NT2/D1 (cell line): ENCODE results near the gene DAPL1.

ENCODE experiments used
- DNase-seq: peaks from one replicate; pipeline ENCODE4 v3.0.0-alpha.2; 2011; ENCODE audit warnings: low read depth, low spot score
- H3K27me3 ChIP-seq: 2 replicates; pipeline ENCODE4 v1.6.0; 2011; ENCODE audit warnings: mild to moderate bottlenecking; ENCODE audit not compliant: insufficient read length, insufficient read depth
- H3K36me3 ChIP-seq: 2 replicates; pipeline ENCODE4 v1.6.1; 2011; ENCODE audit warnings: mild to moderate bottlenecking, low read length, mixed read lengths; ENCODE audit not compliant: insufficient read depth, insufficient read length
- H3K4me1 ChIP-seq: 2 replicates; pipeline ENCODE4 v1.5.1; 2011; ENCODE audit not compliant: insufficient read depth, insufficient read length
- H3K4me3 ChIP-seq: 2 replicates; pipeline ENCODE4 v1.5.1; 2011; ENCODE audit warnings: low read depth; ENCODE audit not compliant: insufficient read length
- H3K9ac ChIP-seq: 2 replicates; pipeline ENCODE4 v1.6.0; 2011; ENCODE audit warnings: low read depth; ENCODE audit not compliant: insufficient read length
- H3K9me3 ChIP-seq: 2 replicates; pipeline ENCODE4 v1.5.1; 2011; ENCODE audit warnings: mild to moderate bottlenecking, low read length; ENCODE audit not compliant: insufficient read depth
- SUZ12 ChIP-seq: IDR thresholded peaks from 2 replicates; pipeline ENCODE4 v1.6.1; 2011; ENCODE audit not compliant: insufficient read length, insufficient read depth; ENCODE audit errors: extremely low read depth
- YY1 ChIP-seq: IDR thresholded peaks from 2 replicates; pipeline ENCODE4 v1.6.1; 2011; ENCODE audit not compliant: insufficient read length, insufficient read depth
- ZNF274 ChIP-seq: IDR thresholded peaks from 2 replicates; pipeline ENCODE4 v1.6.1; 2011; ENCODE audit warnings: mild to moderate bottlenecking, low read depth, low read length

Gene DAPL1, protein sequence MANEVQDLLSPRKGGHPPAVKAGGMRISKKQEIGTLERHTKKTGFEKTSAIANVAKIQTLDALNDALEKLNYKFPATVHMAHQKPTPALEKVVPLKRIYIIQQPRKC

GRCh38 chr2:158795195-158795924 is at the start of gene DAPL1:
Gene DAPL1 (plus strand): TSS chr2:158795317. CDS start chr2:158795373, 56 bp downstream.
- H3K27me3 ChIP-seq, result no peaks in the 10 kb centered on the region
- TF ChIP-seq YY1 (no peak), SUZ12 (no peak), ZNF274 (no peak)
- no peak within 1 kb of the TSS for H3K4me3 ChIP-seq
- H3K4me1 ChIP-seq, result peaks cover 2% of the 10 kb centered on the region
- H3K36me3 ChIP-seq, result no peaks in the 10 kb centered on the region
- no peaks in the 10 kb centered on the region for H3K9me3 ChIP-seq
- no peak for DNase-seq
- no peak within 1 kb of the TSS for H3K9ac ChIP-seq

- no peak overlapping the region for H3K9ac ChIP-seq
- no peaks in the 10 kb centered on the region for H3K27me3 ChIP-seq
- H3K4me1 ChIP-seq, result peaks cover 5% of the 10 kb centered on the region
- no peak for DNase-seq
- no peaks in the 10 kb centered on the region for H3K9me3 ChIP-seq
- no peak for TF ChIP-seq ZNF274
- no peak for TF ChIP-seq YY1
- H3K4me3 ChIP-seq, result no peak overlapping the region
- H3K36me3 ChIP-seq, result no peaks in the 10 kb centered on the region
These were observed 49.2 kb upstream of the DAPL1 start for GRCh38 chr2:158745866-158746382.

- Histone ChIP-seq H3K9ac (no peak overlapping the region), H3K27me3 (no peaks in the 10 kb centered on the region), H3K4me3 (no peak overlapping the region), H3K4me1 (peaks cover 5% of the 10 kb centered on the region), H3K36me3 (no peaks in the 10 kb centered on the region), H3K9me3 (no peaks in the 10 kb centered on the region)
- TF ChIP-seq ZNF274 (no peak), SUZ12 (no peak), YY1 (no peak)
- no peak for DNase-seq
These were observed 48.6 kb upstream of the DAPL1 start for GRCh38 chr2:158746488-158746887.

GRCh38 chr2:158747281-158747680 is 47.8 kb upstream of the DAPL1 start:
- no peaks in the 10 kb centered on the region for H3K9me3 ChIP-seq
- peaks cover 5% of the 10 kb centered on the region for H3K4me1 ChIP-seq
- H3K27me3 ChIP-seq, result no peaks in the 10 kb centered on the region
- H3K9ac ChIP-seq, result no peak overlapping the region
- no peak overlapping the region for H3K4me3 ChIP-seq
- H3K36me3 ChIP-seq, result no peaks in the 10 kb centered on the region
- no peak for DNase-seq
- no peak for TF ChIP-seq SUZ12
- no peak for TF ChIP-seq ZNF274
- TF ChIP-seq YY1, result no peak

DNA sequence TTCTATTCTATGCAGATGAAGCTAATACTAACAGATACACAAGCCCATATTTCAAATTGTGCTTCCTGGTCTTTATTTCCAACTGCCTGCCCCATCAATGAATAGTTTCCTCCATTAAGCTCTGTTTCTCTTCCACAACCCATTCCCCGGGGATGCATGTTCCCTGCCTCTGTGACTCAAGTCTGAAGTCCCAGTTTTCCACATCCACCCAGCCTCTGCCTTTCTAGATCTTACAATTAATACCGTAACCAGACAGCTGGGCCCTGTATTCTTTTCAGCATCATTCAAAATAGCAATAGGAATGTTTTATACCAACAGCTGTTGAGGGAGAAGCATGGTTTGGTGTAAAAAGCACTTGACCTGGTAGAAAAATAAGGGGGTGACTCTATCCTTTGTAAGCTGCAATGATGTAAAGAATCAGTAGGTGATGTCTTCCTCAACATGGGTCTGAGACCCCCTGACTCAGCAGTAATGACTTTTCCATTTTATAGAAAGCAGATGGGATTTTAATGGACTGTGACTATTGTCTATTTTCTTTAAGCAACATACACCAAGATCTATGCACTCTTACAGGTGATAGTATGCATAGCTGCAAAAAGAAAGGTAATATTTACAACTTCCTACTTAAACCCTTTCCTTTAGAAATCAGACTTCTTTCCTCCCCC is 46.1 kb upstream of the DAPL1 start:
- no peak for DNase-seq
- Histone ChIP-seq H3K9ac (no peak overlapping the region), H3K27me3 (no peaks in the 10 kb centered on the region), H3K9me3 (no peaks in the 10 kb centered on the region), H3K4me1 (peaks cover 5% of the 10 kb centered on the region), H3K4me3 (no peak overlapping the region), H3K36me3 (no peaks in the 10 kb centered on the region)
- TF ChIP-seq YY1 (no peak), ZNF274 (no peak)

DNA sequence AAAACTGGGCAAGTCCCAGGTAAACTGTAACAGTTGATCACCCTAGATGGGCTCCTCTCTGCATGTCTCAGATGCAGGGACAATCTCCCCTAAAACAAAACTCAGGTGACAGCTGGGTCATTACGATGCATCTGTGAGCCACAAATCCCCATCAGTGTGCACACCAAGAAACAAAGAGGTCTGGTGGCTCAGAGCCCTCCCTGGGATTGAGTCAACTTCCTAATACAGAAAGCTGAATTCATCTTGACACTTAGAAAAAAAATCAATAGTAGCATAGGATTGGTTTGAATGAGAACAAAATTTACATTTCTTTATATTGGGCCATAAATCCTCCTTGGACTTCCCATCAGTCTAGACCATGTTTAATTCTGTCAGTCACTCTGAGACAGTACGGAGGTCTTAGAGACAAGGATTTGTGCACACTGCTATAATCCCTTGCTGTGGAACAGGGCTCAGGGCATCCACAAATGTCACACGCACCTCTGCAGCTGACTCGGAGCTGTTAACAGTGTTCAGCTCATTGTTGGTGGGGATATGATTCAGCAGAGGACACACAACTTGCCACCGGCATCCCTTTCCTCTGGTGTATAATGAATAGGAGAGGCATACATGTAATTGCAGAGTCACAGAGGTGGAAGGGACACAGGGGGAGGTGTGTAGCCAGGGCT is 44.5 kb upstream of the DAPL1 start:
- no peaks in the 10 kb centered on the region for H3K36me3 ChIP-seq

More for the DNA sequence above, 44.5 kb upstream of the DAPL1 start:
- TF ChIP-seq ZNF274, result no peak
- no peak for TF ChIP-seq YY1
- H3K4me1 ChIP-seq, result no peaks in the 10 kb centered on the region
- H3K4me3 ChIP-seq, result no peak overlapping the region
- H3K9me3 ChIP-seq, result no peaks in the 10 kb centered on the region
- DNase-seq, result no peak
- no peak overlapping the region for H3K9ac ChIP-seq
- H3K27me3 ChIP-seq, result no peaks in the 10 kb centered on the region
